HG02885 (cell line): ENCODE results near the gene TVP23A.
"Not testable (repeated sequence)": the region's sequence is repeated elsewhere in the genome, so short reads cannot be mapped to it uniquely, and the experiment has no call there.

Experiments
- ATAC-seq: cut with Tn5 transposase; IDR thresholded peaks from one replicate; pipeline ENCODE4 v1.9.1; 2021; ENCODE audit warnings: mild to moderate bottlenecking; ENCODE audit not compliant: unreplicated experiment, poor library complexity

Gene TVP23A

DNA sequence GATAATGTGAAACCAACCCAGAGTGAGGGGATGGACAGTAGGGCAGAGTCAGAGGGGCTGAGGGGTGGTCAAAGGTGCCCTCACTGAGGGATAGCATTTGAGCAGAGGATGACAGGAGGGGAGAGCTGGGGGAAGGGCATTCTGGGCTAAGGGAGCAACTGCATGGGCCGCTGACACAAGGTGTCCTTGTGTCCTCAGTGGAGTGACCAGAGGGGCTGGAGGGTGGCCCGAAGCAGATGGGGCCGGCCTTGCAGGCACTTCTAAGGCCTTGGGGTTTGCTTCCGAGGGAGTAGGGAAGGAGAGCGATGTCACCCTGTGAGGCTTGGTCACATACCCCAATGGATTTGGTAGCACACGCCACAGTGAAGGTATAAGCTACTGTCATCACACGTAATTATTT is 64.9 kb downstream of the TVP23A start:
- ATAC-seq: no peak

DNA sequence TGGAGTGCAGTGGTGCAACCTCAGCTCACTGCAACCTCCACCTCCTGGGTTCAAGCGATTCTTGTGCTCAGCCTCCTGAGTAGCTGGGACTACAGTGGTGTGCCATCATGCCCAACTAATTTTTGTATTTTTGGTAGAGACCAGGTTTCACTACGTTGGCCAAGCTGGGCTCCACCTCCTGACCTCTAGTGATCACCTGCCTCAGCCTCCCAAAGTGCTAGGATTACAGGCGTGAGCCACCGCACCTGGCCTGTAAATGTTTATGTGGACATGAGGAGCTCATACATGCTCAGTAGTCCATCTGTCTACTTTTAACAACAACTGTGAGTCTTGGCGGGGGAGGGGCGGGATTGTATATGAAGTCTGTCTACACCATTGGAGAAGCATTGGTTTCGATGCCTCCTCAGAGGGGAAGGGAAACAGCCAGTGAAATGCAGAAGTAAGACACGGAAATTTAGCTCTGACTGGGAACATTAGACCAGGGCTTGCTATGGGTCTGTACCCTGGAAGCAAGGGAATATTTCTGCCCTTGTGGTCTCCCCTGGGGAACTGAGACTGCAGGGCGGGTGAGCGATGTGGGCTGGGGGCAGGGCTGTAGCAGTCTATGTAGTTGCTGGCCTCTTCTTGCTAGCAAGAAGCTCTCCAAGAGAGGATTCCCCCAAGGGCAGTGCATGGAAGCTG is 65.6 kb downstream of the TVP23A start:
- peak; percentile 63 for ATAC-seq

- no peak for ATAC-seq
Observed at GRCh38 chr16:10751291-10751697, 67.3 kb downstream of the TVP23A start.

- ATAC-seq: no peak
Observed at GRCh38 chr16:10750793-10751192, 67.8 kb downstream of the TVP23A start.

GRCh38 chr16:10745841-10746240 is 72.8 kb downstream of the TVP23A start:
- ATAC-seq: no peak

GRCh38 chr16:10744370-10745030 is 74.1 kb downstream of the TVP23A start:
- ATAC-seq: no peak

DNA sequence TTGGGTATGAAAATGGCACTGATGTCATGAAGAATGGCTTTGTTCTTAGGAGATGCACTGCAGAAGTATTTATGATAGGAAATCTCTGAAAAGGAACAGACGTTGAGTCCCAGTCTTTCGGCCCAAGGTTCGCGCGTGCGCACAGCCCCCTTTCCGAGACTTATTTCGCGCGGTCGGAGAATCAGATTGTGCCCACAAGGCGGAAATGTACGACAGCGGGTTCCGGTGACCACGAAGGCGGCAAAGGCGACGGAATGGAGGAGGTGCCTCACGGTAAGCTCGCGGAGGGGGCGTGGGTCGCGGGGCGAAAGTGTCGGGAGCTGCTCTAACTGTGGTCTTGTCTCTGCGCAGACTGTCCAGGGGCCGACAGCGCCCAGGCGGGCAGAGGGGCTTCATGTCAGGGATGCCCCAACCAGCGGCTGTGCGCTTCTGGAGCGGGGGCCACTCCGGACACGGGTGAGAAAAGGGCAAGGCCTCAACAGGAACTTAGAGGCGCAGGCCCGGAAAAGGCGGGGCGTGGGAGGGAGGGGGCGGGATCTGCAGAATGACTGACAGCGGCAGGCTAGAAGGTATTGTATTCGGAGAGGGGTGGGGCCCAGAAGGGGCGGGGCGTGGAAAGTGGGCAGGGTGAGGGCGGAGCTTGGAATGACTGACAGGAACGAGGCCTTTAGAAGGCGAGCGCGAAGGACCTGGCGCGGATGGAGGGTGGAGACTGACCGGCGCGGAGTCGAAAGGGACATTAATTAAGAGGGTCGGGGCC is 74.8 kb downstream of the TVP23A start, which contains the start of gene NUBP1:
Gene NUBP1, plus strand, starts transcription at position 233 of the 760 bp plus-strand sequence. Its CDS starts 22 bp downstream, at position 255.
- ATAC-seq: peak; percentile 86

DNA sequence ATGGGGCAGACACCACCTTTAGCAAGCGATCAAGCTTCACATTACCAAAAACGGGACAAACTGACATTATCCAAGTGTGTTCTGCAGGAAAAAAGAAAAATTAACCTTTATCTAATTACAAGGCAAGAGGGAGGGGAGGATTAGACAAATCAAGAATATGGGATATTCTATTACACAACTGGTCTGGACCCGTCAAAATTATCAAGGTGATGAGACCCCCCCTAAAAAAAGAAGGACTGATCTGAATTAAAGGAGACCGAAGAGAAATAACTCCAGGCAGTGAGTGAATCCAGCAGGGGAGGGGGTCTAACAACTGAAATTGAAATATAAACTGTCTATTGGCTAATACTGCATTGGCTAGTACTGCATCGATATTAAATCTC is 75.4 kb downstream of the TVP23A start:
- ATAC-seq: no peak

DNA sequence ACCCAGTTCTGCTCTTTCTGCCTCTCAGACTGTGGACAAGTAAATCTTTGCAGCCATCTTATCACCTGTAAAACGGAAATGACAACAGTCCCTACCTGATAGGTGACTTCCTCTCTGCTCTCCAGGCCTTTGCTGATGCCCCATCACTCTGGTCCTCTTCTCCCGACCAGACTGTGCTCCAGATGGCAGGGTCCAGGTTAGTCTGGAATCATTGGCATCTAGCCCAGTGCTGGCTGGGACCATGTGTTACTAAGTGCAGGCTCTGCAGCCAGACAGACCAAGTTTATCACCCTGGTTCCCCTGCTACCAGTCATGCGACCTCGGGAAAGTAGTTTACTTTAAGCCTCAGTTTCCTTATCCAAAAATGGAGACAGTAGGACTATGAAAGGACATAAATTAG is 76.8 kb downstream of the TVP23A start:
- ATAC-seq: no peak

DNA sequence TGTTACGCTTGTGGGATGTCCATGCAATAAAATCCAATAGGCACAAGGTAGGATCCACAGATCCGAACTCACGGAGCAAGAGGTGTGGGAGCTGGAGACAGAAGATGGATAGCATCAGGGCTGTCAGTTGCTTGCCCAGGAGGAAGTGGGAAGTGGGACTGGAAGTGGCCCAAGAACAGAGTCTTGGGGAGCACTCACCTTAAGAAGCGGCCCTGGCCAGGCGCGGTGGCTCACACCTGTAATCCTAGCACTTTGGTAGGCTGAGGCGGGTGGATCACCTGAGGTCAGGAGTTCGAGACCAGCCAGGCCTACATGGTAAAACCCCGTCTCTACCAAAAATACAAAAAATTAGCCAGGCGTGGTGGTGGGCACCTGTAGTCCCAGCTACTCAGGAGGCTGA is 77.3 kb downstream of the TVP23A start:
- not testable (repeated sequence) for ATAC-seq

DNA sequence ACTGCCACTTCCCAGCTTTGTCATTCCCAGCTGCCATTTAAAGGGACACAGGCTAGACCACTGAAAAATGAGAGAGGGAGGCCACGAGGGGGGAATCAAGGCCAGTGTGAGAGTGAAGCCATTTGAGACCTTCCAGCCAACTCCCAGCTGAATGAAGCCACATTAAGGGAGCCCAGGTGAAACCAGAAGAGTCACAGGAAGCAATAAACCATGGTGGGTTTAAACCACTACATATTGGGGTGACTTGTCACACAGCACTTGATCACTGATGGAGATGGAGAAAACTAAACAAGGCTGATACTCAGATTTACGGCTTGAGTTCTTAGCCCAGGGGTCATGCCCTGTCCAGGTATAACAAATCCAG is 77.8 kb downstream of the TVP23A start:
- ATAC-seq: no peak

GRCh38 chr16:10740000-10740844 is 78.4 kb downstream of the TVP23A start:
- ATAC-seq: no peak

- ATAC-seq: peak; percentile 69
Observed at GRCh38 chr16:10738231-10739077, 80.1 kb downstream of the TVP23A start.

- peak; percentile 38 for ATAC-seq
Observed at GRCh38 chr16:10737068-10737625, 81.4 kb downstream of the TVP23A start.

GRCh38 chr16:10731790-10732189 is 86.8 kb downstream of the TVP23A start:
- no peak for ATAC-seq

- no peak for ATAC-seq
Observed at GRCh38 chr16:10729104-10730048, 89.2 kb downstream of the TVP23A start.

DNA sequence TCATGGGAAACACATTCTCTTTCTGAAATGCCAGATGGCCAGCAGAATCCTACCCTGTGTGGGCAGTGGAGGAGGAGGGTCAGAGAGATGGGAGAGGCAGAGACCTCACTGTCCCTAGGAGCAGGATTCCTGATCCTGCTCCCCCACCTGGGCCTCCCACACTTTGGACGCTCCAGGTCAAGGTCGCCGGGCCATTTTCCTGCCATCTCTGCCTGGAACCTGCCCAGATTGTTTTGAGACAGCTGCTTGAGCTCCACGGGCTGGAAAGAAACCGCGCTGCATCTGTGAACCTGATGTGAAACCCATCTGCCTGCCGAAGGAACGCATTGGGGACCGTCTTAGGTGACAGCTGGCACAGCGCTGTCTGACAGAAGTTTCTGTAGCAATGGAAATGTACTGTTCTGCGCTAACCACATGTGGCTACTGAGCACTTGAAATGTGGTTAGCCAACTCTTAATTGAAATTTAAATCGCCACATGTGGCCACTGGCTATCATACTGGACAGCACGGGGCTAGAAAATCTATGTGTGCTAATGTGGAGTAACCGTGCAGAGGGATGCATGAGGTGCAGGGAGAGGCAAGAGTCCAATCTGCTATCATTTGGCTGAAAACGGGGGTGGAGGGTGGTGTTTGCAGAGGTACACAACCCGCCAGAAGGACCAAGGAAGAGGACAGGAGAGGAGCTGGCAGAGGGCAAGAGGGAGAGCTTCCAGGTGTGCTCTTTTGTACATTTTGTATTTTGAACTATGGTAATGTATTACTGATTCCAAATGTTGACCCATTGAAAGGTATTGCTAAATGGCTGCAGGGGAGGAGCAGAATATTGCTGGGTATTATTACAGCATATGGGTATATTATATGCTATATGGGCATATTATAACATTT is 90.3 kb downstream of the TVP23A start:
- no peak for ATAC-seq
